Measurements from ENCODE around the gene RTP4.

GRCh38 chr3:187358068-187358467 is 10.1 kb upstream of the RTP4 start:
- TF ChIP-seq CTCF (IDR thresholded peaks at IDR 0.05) (no peak), POLR2A (IDR thresholded peaks at IDR 0.05) (no peak)

Data from lower leg skin (tissue), 3 donors.